PFSK-1 (cell line): ENCODE results near the gene CYB5D1.

Experiments used
- POLR2AphosphoS5 ChIP-seq: IDR thresholded peaks from 2 replicates; pipeline ENCODE4 v1.6.1; 2012; ENCODE audit warnings: low read depth, mild to moderate bottlenecking, control low read depth, low read length, moderate library complexity
- REST ChIP-seq, 2 experiments: IDR thresholded peaks; 2 replicates each; pipeline versions ENCODE4 v1.6.1 to v1.8.0; 2011 to 2012; ENCODE audit warnings: low read depth in 2 of 2, low read length in 2 of 2, control low read depth in 1 of 2, inconsistent platforms in 1 of 2, mild to moderate bottlenecking in 1 of 2, moderate library complexity in 1 of 2; ENCODE audit not compliant: insufficient read depth in 1 of 2

- TF ChIP-seq POLR2AphosphoS5, result no peak
- TF ChIP-seq REST (IDR thresholded peaks at IDR 0.05; ENCODE audit: insufficient read depth in 1 of 2, low read depth in 2 of 2, low read length in 2 of 2), result no peak
Observed at GRCh38 chr17:7848739-7849129, 9.1 kb upstream of the CYB5D1 start.
